ENCODE measurements around the gene APBB3. TPM values are rescaled to one million over a fixed set of nuclear protein-coding genes. Genes with fewer than 3 reads are reported as not detected.
A peak's percentile ranks its signal among the peaks of the same experiment; 100 is the strongest.

Gene APBB3
- total and polyA plus RNA-seq, 9 of the 15 experiments (the other 6 are each of a cell fraction or from before 2014, with no cell fraction given), result 0.17 to 24.3 (median 9.5) TPM

DNA sequence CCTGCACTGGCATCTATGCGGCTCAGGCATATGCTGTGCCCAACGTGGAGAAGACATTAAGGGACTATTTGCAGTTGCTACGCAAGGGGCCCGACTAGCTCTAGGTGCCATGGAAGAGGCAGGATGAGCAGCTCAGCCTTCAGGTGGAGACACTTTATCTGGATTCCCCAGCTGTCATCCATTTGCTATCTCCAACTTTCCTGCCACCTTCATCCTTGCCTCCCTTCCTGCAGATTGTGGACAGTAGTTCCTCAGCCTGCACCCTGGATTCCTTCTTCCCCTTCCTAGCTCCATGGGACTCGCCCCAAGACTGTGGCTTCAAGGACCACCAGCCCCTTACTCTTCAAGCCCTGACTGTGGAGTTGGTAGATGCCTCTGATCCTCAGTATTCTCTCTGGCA, 2.3 kb upstream of the APBB3 start (continued):
- no peak for TF ChIP-seq SNAPC5 (CRISPR knock-in tag; IDR thresholded peaks at IDR 0.05)
- TF ChIP-seq FOSL1 (tag; conservative IDR thresholded peaks at IDR 0.05), result no peak
- peak; percentile 44; the same call in 1 of the 2 replicates for TF ChIP-seq TEAD4 (IDR thresholded peaks at IDR 0.05; ENCODE audit: low read length)
- no peak for TF ChIP-seq TEAD4 (CRISPR knock-in tag; IDR thresholded peaks at IDR 0.05; ENCODE audit: borderline replicate concordance)

GRCh38 chr5:140565780-140566095, 1.3 kb upstream of the APBB3 start:
- FAIRE-seq, result no peak
- in situ Hi-C loops (cut with MboI), result loop anchor here (5.0 kb wide), 1 partner anchor 77 kb away; no protein-coding TSS in a partner anchor
- Histone ChIP-seq H3K27ac (ENCODE audit: extremely low read depth, low read depth, low read length) (peak overlapping the region; percentile 98), H4K20me1 (replicated peaks; ENCODE audit: control insufficient read depth, insufficient read depth, low read length) (no peaks in the 10 kb centered on the region), H3K36me3 (ENCODE audit: control insufficient read depth, insufficient read depth, low read length) (peaks cover 49% of the 10 kb centered on the region), H3K9me3 (replicated peaks; ENCODE audit: control insufficient read depth, insufficient read depth, low read depth, low read length) (no peaks in the 10 kb centered on the region), H3K4me2 (ENCODE audit: insufficient read depth, low read length) (peak overlapping the region; percentile 99), H3K4me3 (peak overlapping the region; percentile 75), H2AFZ (ENCODE audit: low read depth, low read length) (no peak overlapping the region), H3K4me1 (replicated peaks in 1 of 2; ENCODE audit: control insufficient read depth in 2 of 2, insufficient read depth in 2 of 2, low read length in 2 of 2) (peaks cover 26 to 38% of the 10 kb centered on the region in 2 experiments), H3K9ac (ENCODE audit: insufficient read depth in 1 of 2, low read depth in 2 of 2, low read length in 2 of 2) (peak overlapping the region; percentile 93 to 100), H3K79me2 (ENCODE audit: control insufficient read depth, insufficient read depth, low read length) (peaks cover 36% of the 10 kb centered on the region), H3K9me1 (ENCODE audit: control insufficient read depth, insufficient read depth, low read length) (no peaks in the 10 kb centered on the region), H3K27me3 (ENCODE audit: control insufficient read depth in 2 of 2, insufficient read depth in 2 of 2, low read length in 2 of 2) (no peaks in the 10 kb centered on the region)
- intact Hi-C loops (cut with micrococcal nuclease), result no loop called here
- WGBS (ENCODE audit: insufficient coverage, low coverage, missing lambda C conversion rate), result 54% methylated on average over 4 of the region's 4 CpGs
- DNase-seq (ENCODE audit: extremely low read depth in 1 of 4, low spot score in 3 of 4), result peak in 1 of 4 experiments; percentile 23
- no TSS peak for BruUV-seq (replicated peaks)
- ChIA-PET POLR2A (interaction anchor here (0.9 to 6.8 kb wide), 8 partner anchors 8 to 153 kb away, joined by 3 to 46 read pairs (median 4); partner anchors contain the start of genes EIF4EBP3, IK, NDUFA2 and SRA1), CTCF (ENCODE audit: low intra/inter-chr PET ratio) (no interaction called here)
- no peak for TF ChIP-seq ZNF133 (CRISPR knock-in tag; IDR thresholded peaks at IDR 0.05)
- TF ChIP-seq CEBPB (tag; IDR thresholded peaks at IDR 0.05), result peak; percentile 28; the same call in 1 of the 2 replicates
- no peak for ATAC-seq

Measured in K562 (cell line).